ENCODE results near the gene PPP2R2B.

Gene PPP2R2B

DNA sequence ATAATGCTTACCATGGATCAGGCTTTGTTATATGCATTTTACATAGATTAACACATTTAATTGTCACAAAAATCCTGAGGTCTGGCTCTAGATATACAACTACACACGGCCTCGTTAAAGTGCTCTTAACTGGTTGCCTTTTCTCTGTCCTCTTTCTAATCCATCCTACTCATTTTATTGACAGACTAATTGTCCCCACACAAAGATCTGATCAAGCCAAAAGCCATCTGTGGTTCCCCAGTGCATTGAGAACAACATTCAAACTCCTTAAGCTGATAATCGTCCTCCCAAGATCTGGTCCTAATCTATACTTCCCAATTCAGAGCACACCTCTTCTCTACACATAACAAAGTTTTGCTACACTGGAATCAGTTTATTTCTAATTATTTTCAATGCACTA, 23.9 kb upstream of the PPP2R2B start:
- Histone ChIP-seq H3K4me1 (ENCODE audit: control insufficient read depth in 1 of 2, insufficient read depth in 2 of 2, low read length in 2 of 2) (no peaks in the 10 kb centered on the region), H2AK5ac (ENCODE audit: low read length) (no peak overlapping the region), H4K8ac (ENCODE audit: low read depth, low read length) (no peak overlapping the region), H3K9ac (ENCODE audit: low read length) (no peak overlapping the region), H3K4me2 (ENCODE audit: low read length) (no peak overlapping the region), H3K23ac (ENCODE audit: low read length) (no peak overlapping the region), H3K27ac (ENCODE audit: low read depth, low read length) (no peak overlapping the region), H3K79me2 (ENCODE audit: control insufficient read depth, insufficient read depth, low read length, poor library complexity) (no peaks in the 10 kb centered on the region), H3K79me1 (ENCODE audit: low read length) (no peaks in the 10 kb centered on the region), H4K12ac (ENCODE audit: low read depth, low read length) (no peak overlapping the region), H3K36me3 (ENCODE audit: control insufficient read depth in 1 of 2, insufficient read depth in 2 of 2, low read length in 2 of 2) (peaks cover 0 to 2% of the 10 kb centered on the region in 2 experiments), H3K18ac (ENCODE audit: low read length) (no peak overlapping the region), H2BK5ac (ENCODE audit: low read depth, low read length, poor library complexity) (no peak overlapping the region), H4K91ac (ENCODE audit: low read depth, low read length) (no peak overlapping the region), H3K27me3 (ENCODE audit: insufficient read depth, low read length) (no peaks in the 10 kb centered on the region), H3K4ac (ENCODE audit: low read depth, low read length) (no peak overlapping the region), H3K4me3 (ENCODE audit: low read depth, low read length) (no peak overlapping the region), H2BK120ac (ENCODE audit: insufficient read depth, low read length, poor library complexity) (no peak overlapping the region), H3K9me3 (ENCODE audit: insufficient read depth, low read depth, low read length) (no peaks in the 10 kb centered on the region), H2AFZ (ENCODE audit: insufficient read depth, low read length, poor library complexity) (no peak overlapping the region), H3K14ac (ENCODE audit: low read length) (no peak overlapping the region), H2BK12ac (ENCODE audit: low read length) (no peak overlapping the region)
- no CpG with 5 or more reads among the region's 3 CpGs for WGBS (ENCODE audit: extremely low coverage, insufficient coverage, insufficient read length)
- no peak for DNase-seq

DNA sequence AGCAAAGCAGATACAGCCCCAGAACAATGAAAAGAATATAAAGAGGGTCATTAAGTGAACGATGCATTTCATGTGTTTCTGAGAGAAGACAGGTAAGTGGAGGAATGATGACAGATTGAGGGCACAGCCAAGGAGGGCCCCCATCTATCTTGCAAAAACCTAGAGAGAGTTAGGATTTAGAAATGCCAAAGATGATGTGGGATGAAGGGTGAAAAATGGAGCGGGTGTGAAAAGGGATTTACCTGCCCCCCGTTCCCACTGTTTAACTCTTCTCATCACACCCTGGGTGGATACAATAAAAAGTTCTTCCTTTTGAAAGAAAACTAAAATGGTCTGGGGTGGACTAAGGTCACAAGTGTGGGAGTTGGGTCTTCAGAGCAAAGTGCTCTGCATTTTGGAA, 18.5 kb upstream of the PPP2R2B start:
- Histone ChIP-seq H3K79me1 (ENCODE audit: low read length) (no peaks in the 10 kb centered on the region), H4K91ac (ENCODE audit: low read depth, low read length) (no peak overlapping the region), H4K8ac (ENCODE audit: low read depth, low read length) (no peak overlapping the region), H3K27me3 (ENCODE audit: insufficient read depth, low read length) (no peaks in the 10 kb centered on the region), H4K12ac (ENCODE audit: low read depth, low read length) (no peak overlapping the region), H2BK12ac (ENCODE audit: low read length) (no peak overlapping the region), H3K36me3 (ENCODE audit: control insufficient read depth in 1 of 2, insufficient read depth in 2 of 2, low read length in 2 of 2) (peaks cover 0 to 2% of the 10 kb centered on the region in 2 experiments), H3K27ac (ENCODE audit: low read depth, low read length) (no peak overlapping the region), H2AFZ (ENCODE audit: insufficient read depth, low read length, poor library complexity) (no peak overlapping the region), H3K23ac (ENCODE audit: low read length) (no peak overlapping the region), H2BK120ac (ENCODE audit: insufficient read depth, low read length, poor library complexity) (no peak overlapping the region), H3K4me1 (ENCODE audit: control insufficient read depth in 1 of 2, insufficient read depth in 2 of 2, low read length in 2 of 2) (no peaks in the 10 kb centered on the region), H2BK5ac (ENCODE audit: low read depth, low read length, poor library complexity) (no peak overlapping the region), H3K9me3 (ENCODE audit: insufficient read depth, low read depth, low read length) (no peaks in the 10 kb centered on the region), H3K4ac (ENCODE audit: low read depth, low read length) (no peak overlapping the region), H3K9ac (ENCODE audit: low read length) (no peak overlapping the region), H3K79me2 (ENCODE audit: control insufficient read depth, insufficient read depth, low read length, poor library complexity) (no peaks in the 10 kb centered on the region), H3K14ac (ENCODE audit: low read length) (no peak overlapping the region), H2AK5ac (ENCODE audit: low read length) (no peak overlapping the region), H3K4me3 (ENCODE audit: low read depth, low read length) (no peak overlapping the region), H3K4me2 (ENCODE audit: low read length) (no peak overlapping the region), H3K18ac (ENCODE audit: low read length) (no peak overlapping the region)
- WGBS (ENCODE audit: extremely low coverage, insufficient coverage, insufficient read length) = 100% methylated on average over 1 of the region's 3 CpGs
- no peak for DNase-seq

DNA sequence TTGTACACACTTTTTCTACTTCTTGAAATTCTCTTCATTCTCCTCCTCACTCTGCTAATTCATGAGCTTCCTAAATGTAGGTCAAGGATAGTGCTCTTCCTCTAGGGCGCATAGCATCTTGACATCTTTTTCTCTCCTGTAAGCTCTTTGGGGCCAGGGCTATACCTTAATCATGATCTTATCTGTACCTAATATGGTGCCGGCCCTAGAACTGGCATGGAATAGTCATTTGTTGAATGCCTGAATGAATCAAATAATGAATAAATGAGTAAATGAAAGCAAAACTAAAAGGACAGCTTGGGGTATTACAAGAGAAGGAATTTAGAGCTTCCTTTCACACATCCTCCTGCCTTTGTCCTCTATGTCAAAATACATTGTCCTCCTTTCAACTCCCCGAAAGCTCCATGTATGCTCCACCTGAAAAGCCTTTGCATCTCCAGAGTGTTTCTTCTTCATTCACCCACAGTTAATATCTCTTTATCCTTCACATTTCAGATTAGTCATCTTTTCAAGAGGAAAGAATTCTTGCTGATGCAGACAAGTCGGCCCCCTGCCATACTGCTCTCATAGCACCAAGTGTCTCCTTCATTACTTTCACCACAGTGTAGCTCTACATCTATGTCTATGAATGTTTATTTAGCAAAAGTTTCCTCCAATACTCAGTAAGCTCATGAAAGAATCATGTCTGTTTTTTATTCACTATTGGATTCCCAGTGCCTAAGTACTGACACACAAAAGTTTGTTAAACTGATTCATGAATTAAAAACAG, 16.4 kb upstream of the PPP2R2B start:
- Histone ChIP-seq H3K9ac (ENCODE audit: low read length) (no peak overlapping the region), H3K27ac (ENCODE audit: low read depth, low read length) (no peak overlapping the region), H3K14ac (ENCODE audit: low read length) (no peak overlapping the region), H3K27me3 (ENCODE audit: insufficient read depth, low read length) (no peaks in the 10 kb centered on the region), H3K18ac (ENCODE audit: low read length) (no peak overlapping the region), H3K4me1 (ENCODE audit: control insufficient read depth in 1 of 2, insufficient read depth in 2 of 2, low read length in 2 of 2) (peaks cover 0 to 3% of the 10 kb centered on the region in 2 experiments), H4K8ac (ENCODE audit: low read depth, low read length) (no peak overlapping the region), H3K4ac (ENCODE audit: low read depth, low read length) (no peak overlapping the region), H4K91ac (ENCODE audit: low read depth, low read length) (no peak overlapping the region), H3K23ac (ENCODE audit: low read length) (no peak overlapping the region), H3K36me3 (ENCODE audit: control insufficient read depth in 1 of 2, insufficient read depth in 2 of 2, low read length in 2 of 2) (peaks cover 0 to 2% of the 10 kb centered on the region in 2 experiments), H2BK12ac (ENCODE audit: low read length) (no peak overlapping the region), H3K79me1 (ENCODE audit: low read length) (no peaks in the 10 kb centered on the region), H3K9me3 (ENCODE audit: insufficient read depth, low read depth, low read length) (no peaks in the 10 kb centered on the region), H2BK120ac (ENCODE audit: insufficient read depth, low read length, poor library complexity) (no peak overlapping the region), H3K4me3 (ENCODE audit: low read depth, low read length) (no peak overlapping the region), H2BK5ac (ENCODE audit: low read depth, low read length, poor library complexity) (no peak overlapping the region), H4K12ac (ENCODE audit: low read depth, low read length) (no peak overlapping the region), H2AK5ac (ENCODE audit: low read length) (no peak overlapping the region), H3K4me2 (ENCODE audit: low read length) (no peak overlapping the region), H3K79me2 (ENCODE audit: control insufficient read depth, insufficient read depth, low read length, poor library complexity) (no peaks in the 10 kb centered on the region), H2AFZ (ENCODE audit: insufficient read depth, low read length, poor library complexity) (no peak overlapping the region)
- no CpG with 5 or more reads among the region's 4 CpGs for WGBS (ENCODE audit: extremely low coverage, insufficient coverage, insufficient read length)
- no peak for DNase-seq

DNA sequence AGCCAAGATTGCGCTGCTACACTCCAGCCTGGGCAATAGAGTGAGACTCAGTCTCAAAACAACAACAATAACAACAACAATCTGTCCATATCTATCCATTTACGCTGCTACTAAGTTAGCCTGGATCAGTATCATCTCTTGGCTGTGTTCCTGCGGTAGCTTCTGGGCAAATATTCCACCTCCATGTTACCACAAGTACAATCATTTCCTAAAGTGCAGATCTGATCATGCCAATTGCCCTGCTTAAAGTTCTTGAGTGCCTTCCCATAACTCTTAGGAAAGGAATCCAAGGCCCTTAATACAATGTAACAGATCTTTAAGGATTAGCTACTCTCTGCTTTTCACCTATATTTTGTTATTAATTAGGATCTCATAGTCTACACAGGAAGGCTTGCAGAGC, 15.4 kb upstream of the PPP2R2B start:
- no peak overlapping the region for H3K4ac ChIP-seq (ENCODE audit: low read depth, low read length)
- no peak overlapping the region for H4K8ac ChIP-seq (ENCODE audit: low read depth, low read length)
- no peak overlapping the region for H3K9ac ChIP-seq (ENCODE audit: low read length)
- no peak overlapping the region for H2BK12ac ChIP-seq (ENCODE audit: low read length)
- no peaks in the 10 kb centered on the region for H3K79me2 ChIP-seq (ENCODE audit: control insufficient read depth, insufficient read depth, low read length, poor library complexity)
- H3K14ac ChIP-seq (ENCODE audit: low read length) = no peak overlapping the region
- H3K4me3 ChIP-seq (ENCODE audit: low read depth, low read length) = no peak overlapping the region
- H3K18ac ChIP-seq (ENCODE audit: low read length) = no peak overlapping the region
- H3K9me3 ChIP-seq (ENCODE audit: insufficient read depth, low read depth, low read length) = no peaks in the 10 kb centered on the region
- no peak overlapping the region for H2AK5ac ChIP-seq (ENCODE audit: low read length)
- no peaks in the 10 kb centered on the region for H3K27me3 ChIP-seq (ENCODE audit: insufficient read depth, low read length)
- WGBS (ENCODE audit: extremely low coverage, insufficient coverage, insufficient read length) = no CpG with 5 or more reads among the region's 3 CpGs
- no peak overlapping the region for H3K27ac ChIP-seq (ENCODE audit: low read depth, low read length)
- H4K91ac ChIP-seq (ENCODE audit: low read depth, low read length) = no peak overlapping the region
- no peaks in the 10 kb centered on the region for H3K79me1 ChIP-seq (ENCODE audit: low read length)
- no peak overlapping the region for H2BK120ac ChIP-seq (ENCODE audit: insufficient read depth, low read length, poor library complexity)
- no peak overlapping the region for H3K23ac ChIP-seq (ENCODE audit: low read length)
- no peak overlapping the region for H4K12ac ChIP-seq (ENCODE audit: low read depth, low read length)
- peaks cover 0 to 2% of the 10 kb centered on the region in 2 experiments for H3K36me3 ChIP-seq (ENCODE audit: control insufficient read depth in 1 of 2, insufficient read depth in 2 of 2, low read length in 2 of 2)
- H3K4me1 ChIP-seq (ENCODE audit: control insufficient read depth in 1 of 2, insufficient read depth in 2 of 2, low read length in 2 of 2) = peaks cover 0 to 3% of the 10 kb centered on the region in 2 experiments
- H2BK5ac ChIP-seq (ENCODE audit: low read depth, low read length, poor library complexity) = no peak overlapping the region
- H2AFZ ChIP-seq (ENCODE audit: insufficient read depth, low read length, poor library complexity) = no peak overlapping the region
- no peak overlapping the region for H3K4me2 ChIP-seq (ENCODE audit: low read length)
- DNase-seq = no peak

Data from trophoblast cell (in vitro differentiated cells and primary cell).